ENCODE measurements around the gene TEDC1.
"Not testable (repeated sequence)": the region's sequence is repeated elsewhere in the genome, so short reads cannot be mapped to it uniquely, and the experiment has no call there.

Gene TEDC1

DNA sequence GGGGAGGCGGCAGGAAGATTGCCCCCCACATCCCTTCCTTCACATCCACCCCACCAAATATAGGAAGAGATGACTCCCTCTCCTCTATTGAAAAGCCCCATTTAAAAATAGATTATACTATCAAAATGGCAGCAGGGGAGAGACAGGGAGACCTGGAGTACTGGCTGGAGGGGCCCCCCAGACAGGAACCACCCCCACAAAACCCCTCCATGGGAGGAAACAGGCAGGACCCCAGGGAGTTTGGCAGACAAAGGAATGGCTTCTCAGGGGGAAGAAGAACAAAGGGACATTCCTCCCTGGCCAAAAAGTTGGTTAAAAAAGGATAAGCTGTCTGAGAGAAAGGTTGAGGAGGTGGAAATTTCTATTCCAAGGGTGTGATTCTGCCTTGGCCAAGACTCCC lies 54.6 kb downstream of the TEDC1 start:
- not testable (repeated sequence) for DNase-seq

DNA sequence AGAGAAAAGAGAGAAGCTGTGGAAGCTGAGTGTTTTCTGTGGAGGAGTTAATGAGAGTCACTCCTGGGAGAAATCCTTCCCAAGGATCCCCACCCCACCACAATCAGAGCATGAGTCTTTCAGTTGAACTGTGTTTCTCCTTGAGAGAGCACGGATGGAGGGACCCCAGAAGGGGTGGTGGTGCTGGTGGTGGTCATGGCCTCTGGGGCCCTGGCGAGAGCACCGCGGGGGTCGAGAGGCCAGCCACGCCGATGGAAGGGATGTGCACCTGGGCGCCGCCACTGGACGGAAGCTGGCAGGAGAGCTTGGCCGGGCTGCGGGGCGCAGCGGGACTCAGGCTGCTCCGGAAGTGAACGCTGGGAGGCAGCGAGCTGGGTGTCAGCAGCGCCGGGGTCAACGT lies 55.4 kb downstream of the TEDC1 start:
- DNase-seq, result not testable (repeated sequence)

DNA sequence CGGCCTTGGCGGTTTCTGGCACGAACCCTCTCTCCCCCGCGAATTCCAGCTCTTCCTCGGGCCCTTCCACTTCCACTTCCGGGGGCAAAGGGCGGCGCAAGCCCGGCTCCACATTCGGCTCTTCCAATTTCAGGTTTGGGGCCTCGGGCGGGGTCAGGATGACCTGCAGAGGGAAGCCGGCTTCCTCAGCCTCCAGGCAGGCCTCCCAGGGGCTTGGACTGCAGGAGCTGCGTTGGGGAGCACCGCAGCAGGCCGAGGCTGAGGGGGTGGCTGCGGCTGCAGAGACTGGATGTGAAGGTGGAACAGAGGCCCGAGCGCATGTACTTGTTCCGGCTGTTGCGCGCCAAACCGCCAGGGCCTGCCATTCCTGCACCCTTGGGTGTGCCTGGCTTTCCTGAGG lies 56.0 kb downstream of the TEDC1 start:
- DNase-seq, result not testable (repeated sequence)

DNA sequence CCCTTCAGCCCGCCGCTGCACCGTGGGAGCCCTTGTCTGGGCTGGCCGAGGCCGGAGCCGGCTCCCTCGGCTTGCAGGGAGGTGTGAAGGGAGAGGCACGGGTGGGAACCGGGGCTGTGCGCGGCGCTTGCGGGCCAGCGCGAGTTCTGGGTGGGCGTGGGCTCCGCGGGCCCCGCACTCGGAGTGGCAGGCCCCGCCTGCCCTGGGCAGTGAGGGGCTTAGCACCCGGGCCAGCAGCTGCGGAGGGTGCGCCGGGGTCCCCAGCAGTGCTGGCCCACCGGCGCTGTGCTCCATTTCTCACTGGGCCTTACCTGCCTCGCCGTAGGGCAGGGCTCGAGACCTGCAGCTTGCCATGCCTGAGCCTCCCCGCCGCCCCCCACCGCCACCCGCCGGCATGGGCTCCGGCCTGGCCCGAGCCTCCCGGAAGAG lies 56.7 kb downstream of the TEDC1 start:
- no peak for DNase-seq
